Neural progenitor cell (in vitro differentiated cells): ENCODE results near the gene SURF6. TPM values are rescaled to one million over a fixed set of nuclear protein-coding genes. Genes with fewer than 3 reads are reported as not detected.

ENCODE experiments used
- DNase-seq: peaks from one replicate; pipeline ENCODE4 v3.0.0-alpha.2; 2016; ENCODE audit warnings: low spot score
- H2AFZ ChIP-seq: fragments of 200-600 bp; sonication (generic); replicated peaks from 2 replicates; pipeline ENCODE4 v1.6.1; 2016; ENCODE audit warnings: antibody characterized with exemption
- H3F3A ChIP-seq: fragments of 200-600 bp; sonication (generic); 2 replicates; pipeline ENCODE4 v1.6.1; 2016; ENCODE audit warnings: antibody characterized with exemption, low read depth
- H3K27ac ChIP-seq: fragments of 200-600 bp; sonication (generic); 2 replicates; pipeline ENCODE4 v1.5.1; 2016; ENCODE audit warnings: mild to moderate bottlenecking
- H3K27me3 ChIP-seq: fragments of 200-600 bp; sonication (generic); 2 replicates; pipeline ENCODE4 v1.6.1; 2016; ENCODE audit warnings: mild to moderate bottlenecking, moderate library complexity
- H3K36me3 ChIP-seq: fragments of 200-600 bp; sonication (generic); 2 replicates; pipeline ENCODE4 v1.5.1; 2016
- H3K4me1 ChIP-seq: fragments of 200-600 bp; sonication (generic); 2 replicates; pipeline ENCODE4 v1.6.1; 2016; ENCODE audit warnings: mixed run types
- H3K4me2 ChIP-seq: fragments of 200-600 bp; sonication (generic); 2 replicates; pipeline ENCODE4 v1.6.1; 2016
- H3K4me3 ChIP-seq: fragments of 200-600 bp; sonication (generic); 2 replicates; pipeline ENCODE4 v1.5.1; 2016
- H3K79me2 ChIP-seq: fragments of 200-600 bp; sonication (generic); 2 replicates; pipeline ENCODE4 v1.6.1; 2016; ENCODE audit warnings: low read depth
- H3K9ac ChIP-seq: fragments of 200-600 bp; sonication (generic); 2 replicates; pipeline ENCODE4 v1.6.1; 2016
- H3K9me3 ChIP-seq: fragments of 200-600 bp; sonication (generic); 2 replicates; pipeline ENCODE4 v1.5.1; 2016; ENCODE audit warnings: low read depth
- H4K20me1 ChIP-seq: fragments of 200-600 bp; sonication (generic); 2 replicates; pipeline ENCODE4 v1.6.1; 2016; ENCODE audit warnings: low read depth
- H3K27ac Mint-ChIP-seq: 3 replicates; pipeline ENCODE4 v1.8.0; 2021; ENCODE audit warnings: mixed read lengths
- H3K27me3 Mint-ChIP-seq: 2 replicates; pipeline ENCODE4 v1.8.0; 2022; ENCODE audit warnings: low read depth, mild to moderate bottlenecking, inconsistent platforms, moderate library complexity, mixed read lengths; ENCODE audit not compliant: insufficient read depth
- H3K36me3 Mint-ChIP-seq: 3 replicates; pipeline ENCODE4 v1.8.0; 2021; ENCODE audit warnings: mixed read lengths
- H3K4me1 Mint-ChIP-seq: 3 replicates; pipeline ENCODE4 v1.8.0; 2021; ENCODE audit warnings: mixed read lengths
- H3K4me3 Mint-ChIP-seq: 3 replicates; pipeline ENCODE4 v1.8.0; 2021; ENCODE audit warnings: mild to moderate bottlenecking, moderate library complexity, mixed read lengths
- H3K9me3 Mint-ChIP-seq: 3 replicates; pipeline ENCODE4 v1.8.0; 2020; ENCODE audit warnings: mixed read lengths
- EZH2 ChIP-seq: fragments of 200-600 bp; sonication (generic); IDR thresholded peaks from 2 replicates; pipeline ENCODE4 v1.6.1; 2017; ENCODE audit warnings: antibody characterized with exemption, mild to moderate bottlenecking, moderate library complexity
- EZH2phosphoT487 ChIP-seq: fragments of 200-600 bp; sonication (generic); IDR thresholded peaks from 2 replicates; pipeline ENCODE4 v1.6.1; 2017; ENCODE audit warnings: antibody characterized with exemption
- total RNA-seq: library from RNA; depleted of rRNA; stranded (reverse); fragments of >200 nt; gene quantifications from 2 replicates; pipeline ENCODE4 v1.2.3, GENCODE V29; 2015; ENCODE audit warnings: low replicate concordance
- TF ChIP-seq, protein P1 (sequence below): fragments of 200-600 bp; sonication (generic); IDR thresholded peaks from 2 replicates; pipeline ENCODE4 v1.5.1; 2017; ENCODE audit warnings: antibody characterized with exemption, mild to moderate bottlenecking

SURF6 gene
- total RNA-seq, 1 donor from 2014 or later, result 13.2 TPM

DNA sequence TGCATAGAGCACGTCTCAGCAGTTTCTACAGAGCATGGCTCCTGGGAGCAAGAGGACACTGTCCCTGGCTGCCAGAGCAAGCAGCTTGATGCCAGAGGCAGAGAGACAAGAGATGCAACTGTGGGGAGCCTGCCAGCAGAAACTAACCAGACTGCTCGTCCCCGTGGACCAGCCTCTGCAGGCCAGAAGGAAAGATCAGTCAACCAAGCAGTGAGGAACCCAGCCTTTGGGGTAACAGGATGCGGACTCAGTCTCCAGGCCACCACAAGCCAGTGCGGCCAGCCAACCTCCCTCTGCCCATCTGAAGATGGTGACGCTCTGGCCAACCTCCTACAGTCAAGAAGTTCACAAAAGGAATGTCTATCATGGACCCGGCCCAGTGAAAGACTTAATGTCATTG lies 36.2 kb upstream of the SURF6 start:
- Histone ChIP-seq H3K4me3 (no peak overlapping the region), H3K4me1 (peaks cover 4% of the 10 kb centered on the region), H3K79me2 (peaks cover 87% of the 10 kb centered on the region), H4K20me1 (peaks cover 85% of the 10 kb centered on the region), H3K4me2 (no peak overlapping the region), H3K27ac (no peak overlapping the region), H3K9me3 (no peaks in the 10 kb centered on the region), H3F3A (no peaks in the 10 kb centered on the region), H2AFZ (no peak overlapping the region), H3K9ac (no peak overlapping the region), H3K36me3 (no peaks in the 10 kb centered on the region), H3K27me3 (peaks cover 7% of the 10 kb centered on the region)
- H3K4me3 Mint-ChIP-seq, result no peak overlapping the region
- no peaks in the 10 kb centered on the region for H3K9me3 Mint-ChIP-seq
- TF ChIP-seq, protein P1, sequence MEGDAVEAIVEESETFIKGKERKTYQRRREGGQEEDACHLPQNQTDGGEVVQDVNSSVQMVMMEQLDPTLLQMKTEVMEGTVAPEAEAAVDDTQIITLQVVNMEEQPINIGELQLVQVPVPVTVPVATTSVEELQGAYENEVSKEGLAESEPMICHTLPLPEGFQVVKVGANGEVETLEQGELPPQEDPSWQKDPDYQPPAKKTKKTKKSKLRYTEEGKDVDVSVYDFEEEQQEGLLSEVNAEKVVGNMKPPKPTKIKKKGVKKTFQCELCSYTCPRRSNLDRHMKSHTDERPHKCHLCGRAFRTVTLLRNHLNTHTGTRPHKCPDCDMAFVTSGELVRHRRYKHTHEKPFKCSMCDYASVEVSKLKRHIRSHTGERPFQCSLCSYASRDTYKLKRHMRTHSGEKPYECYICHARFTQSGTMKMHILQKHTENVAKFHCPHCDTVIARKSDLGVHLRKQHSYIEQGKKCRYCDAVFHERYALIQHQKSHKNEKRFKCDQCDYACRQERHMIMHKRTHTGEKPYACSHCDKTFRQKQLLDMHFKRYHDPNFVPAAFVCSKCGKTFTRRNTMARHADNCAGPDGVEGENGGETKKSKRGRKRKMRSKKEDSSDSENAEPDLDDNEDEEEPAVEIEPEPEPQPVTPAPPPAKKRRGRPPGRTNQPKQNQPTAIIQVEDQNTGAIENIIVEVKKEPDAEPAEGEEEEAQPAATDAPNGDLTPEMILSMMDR, result no peak
- TF ChIP-seq EZH2, result no peak
- peaks cover 2% of the 10 kb centered on the region for H3K27me3 Mint-ChIP-seq
- DNase-seq, result no peak
- H3K27ac Mint-ChIP-seq, result no peak overlapping the region
- H3K4me1 Mint-ChIP-seq, result peaks cover 15% of the 10 kb centered on the region
- peaks cover 19% of the 10 kb centered on the region for H3K36me3 Mint-ChIP-seq

DNA sequence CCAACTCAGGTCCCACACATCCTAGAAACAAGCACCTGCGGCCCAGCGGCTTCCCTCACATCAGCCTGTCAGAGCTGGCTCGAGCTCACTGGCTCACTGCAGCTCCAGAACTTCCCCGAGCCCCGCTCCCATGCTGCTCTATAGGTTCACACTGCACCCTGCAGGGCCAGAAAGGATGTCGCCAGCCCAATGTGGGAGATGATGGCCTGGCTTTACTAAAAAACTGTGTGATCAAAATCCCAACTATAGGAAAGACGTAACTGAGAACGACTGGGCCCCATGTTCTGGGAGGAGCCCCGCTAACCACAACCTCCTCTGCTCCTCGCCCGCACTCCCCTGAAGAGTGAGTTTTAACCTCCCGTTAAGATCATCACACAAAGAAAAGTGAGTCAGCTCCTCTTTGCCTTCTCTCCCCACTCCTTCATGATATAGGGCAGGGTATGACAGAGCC lies 35.3 kb upstream of the SURF6 start:
- Histone ChIP-seq H3K4me2 (no peak overlapping the region), H3K4me1 (peaks cover 4% of the 10 kb centered on the region), H3K79me2 (peaks cover 93% of the 10 kb centered on the region), H3K36me3 (no peaks in the 10 kb centered on the region), H2AFZ (no peak overlapping the region), H3F3A (no peaks in the 10 kb centered on the region), H3K27ac (no peak overlapping the region), H4K20me1 (peaks cover 94% of the 10 kb centered on the region), H3K4me3 (no peak overlapping the region), H3K27me3 (no peaks in the 10 kb centered on the region), H3K9me3 (no peaks in the 10 kb centered on the region), H3K9ac (no peak overlapping the region)
- Mint-ChIP-seq H3K4me3 (no peak overlapping the region), H3K4me1 (peaks cover 15% of the 10 kb centered on the region), H3K36me3 (peaks cover 19% of the 10 kb centered on the region), H3K27ac (no peak overlapping the region), H3K27me3 (peaks cover 3% of the 10 kb centered on the region), H3K9me3 (no peaks in the 10 kb centered on the region)
- TF ChIP-seq EZH2, result no peak
- TF ChIP-seq, protein P1, result no peak
- no peak for TF ChIP-seq EZH2phosphoT487
- no peak for DNase-seq

DNA sequence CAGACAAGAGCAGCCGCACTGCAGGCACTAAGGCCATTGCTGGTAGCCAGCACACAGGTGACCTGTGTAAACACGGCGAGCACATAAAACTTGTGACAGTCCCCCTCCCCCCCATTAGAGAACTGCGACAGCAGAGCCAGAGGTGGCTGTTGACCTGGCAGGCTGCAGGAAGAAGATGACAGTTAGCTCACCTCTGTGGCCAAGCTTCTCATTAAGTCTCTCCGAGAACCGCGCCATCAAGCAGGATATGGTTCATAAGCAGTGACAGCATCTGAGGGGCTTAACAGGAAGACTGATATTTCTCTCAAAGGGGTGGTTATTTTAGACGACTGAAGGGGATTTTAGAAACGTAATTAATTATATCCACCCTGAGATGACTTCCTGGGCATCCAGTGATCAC lies 34.7 kb upstream of the SURF6 start:
- DNase-seq, result no peak
- Histone ChIP-seq H2AFZ (no peak overlapping the region), H3K27ac (no peak overlapping the region), H3K36me3 (no peaks in the 10 kb centered on the region), H4K20me1 (peaks cover 99% of the 10 kb centered on the region), H3K4me3 (no peak overlapping the region), H3K27me3 (no peaks in the 10 kb centered on the region), H3K4me1 (peaks cover 4% of the 10 kb centered on the region), H3K4me2 (no peak overlapping the region), H3F3A (no peaks in the 10 kb centered on the region), H3K79me2 (peaks cover 97% of the 10 kb centered on the region), H3K9me3 (no peaks in the 10 kb centered on the region), H3K9ac (no peak overlapping the region)
- Mint-ChIP-seq H3K27ac (no peak overlapping the region), H3K4me1 (peaks cover 15% of the 10 kb centered on the region), H3K9me3 (no peaks in the 10 kb centered on the region), H3K36me3 (peaks cover 19% of the 10 kb centered on the region), H3K27me3 (peaks cover 5% of the 10 kb centered on the region), H3K4me3 (no peak overlapping the region)
- TF ChIP-seq, protein P1, result no peak
- TF ChIP-seq EZH2, result no peak
- TF ChIP-seq EZH2phosphoT487, result no peak
